Psoas muscle (tissue), 8 donors: ENCODE data around the gene ARSA. TPM values are rescaled to one million over a fixed set of nuclear protein-coding genes. Genes with fewer than 3 reads are reported as not detected.
"Not testable (repeated sequence)": the region's sequence is repeated elsewhere in the genome, so short reads cannot be mapped to it uniquely, and the experiment has no call there.

Experiments used
- ATAC-seq, 4 donors: fragments of 200-7000 bp; cut with Tn5 transposase; one replicate each; pipeline ENCODE4 v1.9.1; 2020; ENCODE audit warnings: moderate library complexity in 3 of 4, mild to moderate bottlenecking in 2 of 4
- DNase-seq, 2 donors: peaks; one replicate each; pipeline ENCODE4 v3.0.0-alpha.2; 2020
- H3K27ac ChIP-seq: fragments of 200-600 bp; one replicate; pipeline ENCODE4 v1.8.0; 2022
- H3K27me3 ChIP-seq, 3 donors: fragments of 200-600 bp in 1 of 3; one replicate each; pipeline versions ENCODE4 v1.6.1 to v1.8.0; 2013 to 2022; ENCODE audit warnings: low read length in 2 of 3, mild to moderate bottlenecking in 2 of 3, moderate library complexity in 1 of 3; ENCODE audit not compliant: insufficient read depth in 3 of 3
- H3K36me3 ChIP-seq, 2 donors: fragments of 200-600 bp in 1 of 2; one replicate each; pipeline versions ENCODE4 v1.6.1 to v1.8.0; 2013 to 2022; ENCODE audit warnings: low read depth in 1 of 2, mild to moderate bottlenecking in 1 of 2, moderate library complexity in 1 of 2; ENCODE audit not compliant: insufficient read depth in 1 of 2
- H3K4me1 ChIP-seq: fragments of 200-600 bp; one replicate; pipeline ENCODE4 v1.8.0; 2022
- H3K4me3 ChIP-seq: fragments of 200-600 bp; one replicate; pipeline ENCODE4 v1.8.0; 2022; ENCODE audit warnings: mild to moderate bottlenecking
- H3K9me3 ChIP-seq: fragments of 200-600 bp; one replicate; pipeline ENCODE4 v1.8.0; 2022
- CTCF ChIP-seq: fragments of 200-600 bp; IDR thresholded peaks from one replicate; pipeline ENCODE4 v1.8.0; 2022; ENCODE audit warnings: antibody characterized with exemption
- WGBS, 3 donors: extraction: QIAGEN DNeasy Blood & Tissue Kit; methylation state at CpG; one replicate each; pipeline versions ENCODE4 v1.1.6 to v1.1.7; 2013; 5-methylcytosine and 5-hydroxymethylcytosine counted together
- intact Hi-C, 2 donors: fragments of 100-400 bp; cut with DNase I; formaldehyde crosslinking; loops; one replicate each; pipeline versions ENCODE4 v1.11.0 to v1.14.2; 2022
- polyA plus RNA-seq, 3 donors: library from polyadenylated mRNA; stranded (reverse); fragments of 200-250 nt; gene quantifications; one replicate each; pipeline ENCODE4 v1.2.3, GENCODE V29; 2013
- total RNA-seq, 4 donors: library from RNA; stranded (reverse); fragmentation: NEBNext Ultra II Directional in 2 of 4; extraction: Animal tissue kit (Norgen Biotek cat#: 25700) in 2 of 4; gene quantifications; one replicate each; pipeline versions ENCODE4 v1.2.1 to v1.2.4, GENCODE V29; 2021 to 2023
- donor health status: healthy with polysubstance abuse.
- donor health status: DM: no; HTN: no; CAD: no; lungs with moderate emphysema.
- donor health status: Bipolar disorder and iron deficiency.
- donor health status: healthy.
- donor health status: DM: yes; HTN: yes; CAD: no.
- donor health status: DM: no; HTN: no; CAD: no.
- donor health status: DM: no; HTN: no; CAD: no.
- donor health status: DM: yes; HTN: yes; CAD: no.

The ARSA gene
- total and polyA plus RNA-seq, 7 donors: 8.3 to 13.6 (median 9.8) TPM

GRCh38 chr22:50653256-50653655 is 25.3 kb upstream of the ARSA start:
- Histone ChIP-seq H3K36me3 (no peaks in the 10 kb centered on the region), H3K9me3 (no peaks in the 10 kb centered on the region), H3K4me1 (no peaks in the 10 kb centered on the region), H3K27me3 (peaks cover 0 to 31% (median 0%) of the 10 kb centered on the region in 3 donors), H3K27ac (no peak overlapping the region), H3K4me3 (no peak overlapping the region)
- ATAC-seq (no peak), DNase-seq (no peak)
- no peak for TF ChIP-seq CTCF
- intact Hi-C loops: no loop called here
- WGBS, 3 donors: 74 to 79% (median 78%) methylated on average over 10 of the region's 10 CpGs

GRCh38 chr22:50643821-50644101 is 15.8 kb upstream of the ARSA start:
- WGBS, 3 donors: 61 to 67% (median 67%) methylated on average over 3 of the region's 3 CpGs
- ATAC-seq, intact Hi-C loops: not testable (repeated sequence)

GRCh38 chr22:50643021-50643820 is 15.3 kb upstream of the ARSA start:
- WGBS, 3 donors: 79 to 84% (median 79%) methylated on average over 17 of the region's 17 CpGs
- peaks cover 0 to 47% (median 6%) of the 10 kb centered on the region in 3 donors for H3K27me3 ChIP-seq
- H3K4me3 ChIP-seq, ATAC-seq, H3K4me1 ChIP-seq, H3K27ac ChIP-seq, intact Hi-C loops, DNase-seq, H3K9me3 ChIP-seq, H3K36me3 ChIP-seq: not testable (repeated sequence)

More at GRCh38 chr22:50643821-50644101, 15.8 kb upstream of the ARSA start:
- DNase-seq, H3K36me3 ChIP-seq, H3K27ac ChIP-seq, H3K4me1 ChIP-seq, H3K9me3 ChIP-seq, H3K4me3 ChIP-seq: not testable (repeated sequence)
- H3K27me3 ChIP-seq: peaks cover 0 to 47% (median 6%) of the 10 kb centered on the region in 3 donors

GRCh38 chr22:50641696-50642607 is 14.0 kb upstream of the ARSA start:
- H3K36me3 ChIP-seq: no peaks in the 10 kb centered on the region
- WGBS, 3 donors: 9 to 14% (median 12%) methylated on average over 17 of the region's 17 CpGs
- intact Hi-C loops: no loop called here
- no peaks in the 10 kb centered on the region for H3K9me3 ChIP-seq
- H3K27me3 ChIP-seq: peaks cover 0 to 43% (median 6%) of the 10 kb centered on the region in 3 donors
- ATAC-seq (peak in 3 of 4 donors; percentile 35 to 46 (median 39)), DNase-seq (no peak)
- H3K27ac ChIP-seq: no peak overlapping the region
- no peak for TF ChIP-seq CTCF
- H3K4me1 ChIP-seq: no peaks in the 10 kb centered on the region
- H3K4me3 ChIP-seq: no peak overlapping the region

GRCh38 chr22:50640857-50641647 is 13.1 kb upstream of the ARSA start:
- no peaks in the 10 kb centered on the region for H3K4me1 ChIP-seq
- ATAC-seq (peak in 2 of 4 donors; percentile 24 to 44), DNase-seq (no peak)
- no peaks in the 10 kb centered on the region for H3K9me3 ChIP-seq
- intact Hi-C loops: no loop called here
- no peak for TF ChIP-seq CTCF
- H3K4me3 ChIP-seq: no peak overlapping the region
- H3K36me3 ChIP-seq: no peaks in the 10 kb centered on the region
- 58 to 62% (median 60%) methylated on average over 15 of the region's 15 CpGs for WGBS, 3 donors
- H3K27ac ChIP-seq: peak overlapping the region; percentile 41
- H3K27me3 ChIP-seq: peaks cover 0 to 34% (median 6%) of the 10 kb centered on the region in 3 donors

- peaks cover 0 to 32% (median 6%) of the 10 kb centered on the region in 3 donors for H3K27me3 ChIP-seq
- H3K4me3 ChIP-seq, ATAC-seq, DNase-seq, H3K9me3 ChIP-seq, H3K27ac ChIP-seq, H3K4me1 ChIP-seq, intact Hi-C loops, H3K36me3 ChIP-seq: not testable (repeated sequence)
- 94 to 98% (median 95%) methylated on average over 12 of the region's 12 CpGs for WGBS, 3 donors
Observed at GRCh38 chr22:50640296-50640695, 12.3 kb upstream of the ARSA start.
